H9 (cell line): ENCODE measurements around the gene ABHD12. TPM values are rescaled to one million over a fixed set of nuclear protein-coding genes. Genes with fewer than 3 reads are reported as not detected.

Source experiments
- DNase-seq: peaks from one replicate; pipeline ENCODE4 v3.0.0-alpha.2; 2017
- H2AFZ ChIP-seq: one replicate; pipeline ENCODE4 v1.6.1; 2013; ENCODE audit warnings: mild to moderate bottlenecking, low read length, control low read depth, moderate library complexity
- H2AK5ac ChIP-seq: 2 replicates; pipeline ENCODE4 v1.6.1; 2013; ENCODE audit warnings: low read length, control low read depth, mixed read lengths; ENCODE audit not compliant: insufficient read length
- H2BK120ac ChIP-seq: one replicate; pipeline ENCODE4 v1.6.1; 2013; ENCODE audit warnings: low read depth, mild to moderate bottlenecking, low read length, control low read depth, inconsistent platforms; ENCODE audit not compliant: poor library complexity, severe bottlenecking
- H2BK12ac ChIP-seq: 2 replicates; pipeline ENCODE4 v1.6.1; 2013; ENCODE audit warnings: low read length, control low read depth, mixed read lengths, low read depth; ENCODE audit not compliant: insufficient read length
- H2BK15ac ChIP-seq: 2 replicates; pipeline ENCODE4 v1.6.1; 2013; ENCODE audit warnings: low read depth, low read length, control low read depth
- H2BK20ac ChIP-seq: one replicate; pipeline ENCODE4 v1.6.1; 2013; ENCODE audit warnings: low read depth, mild to moderate bottlenecking, low read length, control low read depth, inconsistent platforms; ENCODE audit not compliant: poor library complexity, severe bottlenecking
- H2BK5ac ChIP-seq: 2 replicates; pipeline ENCODE4 v1.6.1; 2013; ENCODE audit warnings: low read length, control low read depth, mixed read lengths; ENCODE audit not compliant: insufficient read length
- H3K14ac ChIP-seq: 2 replicates; pipeline ENCODE4 v1.6.1; 2013; ENCODE audit warnings: low read length, control low read depth; ENCODE audit not compliant: insufficient read depth
- H3K18ac ChIP-seq: 2 replicates; pipeline ENCODE4 v1.6.1; 2013; ENCODE audit warnings: low read depth, mild to moderate bottlenecking, mixed read lengths, low read length, control low read depth; ENCODE audit not compliant: insufficient read length
- H3K23ac ChIP-seq: 2 replicates; pipeline ENCODE4 v1.6.1; 2013; ENCODE audit warnings: low read length, control low read depth, mixed read lengths, low read depth; ENCODE audit not compliant: insufficient read length
- H3K23me2 ChIP-seq: 2 replicates; pipeline ENCODE4 v1.6.1; 2013; ENCODE audit warnings: low read depth, mild to moderate bottlenecking, mixed read lengths, low read length, control low read depth; ENCODE audit not compliant: insufficient read length, poor library complexity, severe bottlenecking
- H3K27ac ChIP-seq: 2 replicates; pipeline ENCODE4 v1.5.1; 2013; ENCODE audit warnings: low read length, control low read depth, mixed read lengths, low read depth; ENCODE audit not compliant: insufficient read length
- H3K27me3 ChIP-seq: 2 replicates; pipeline ENCODE4 v1.6.1; 2013; ENCODE audit warnings: low read length, control low read depth, inconsistent platforms; ENCODE audit not compliant: insufficient read depth
- H3K4ac ChIP-seq: 2 replicates; pipeline ENCODE4 v1.6.1; 2013; ENCODE audit warnings: low read depth, mild to moderate bottlenecking, control low read depth, inconsistent platforms, low read length, moderate library complexity
- H3K4me1 ChIP-seq: 2 replicates; pipeline ENCODE4 v1.6.1; 2013; ENCODE audit warnings: low read length, control low read depth, inconsistent platforms; ENCODE audit not compliant: insufficient read depth
- H3K4me2 ChIP-seq: 2 replicates; pipeline ENCODE4 v1.6.1; 2013; ENCODE audit warnings: low read length, control low read depth, mixed read lengths; ENCODE audit not compliant: insufficient read length, insufficient read depth
- H3K56ac ChIP-seq: 2 replicates; pipeline ENCODE4 v1.6.1; 2013; ENCODE audit warnings: low read depth, mild to moderate bottlenecking, mixed read lengths, low read length, control low read depth; ENCODE audit not compliant: insufficient read length
- H3K79me1 ChIP-seq: 2 replicates; pipeline ENCODE4 v1.6.1; 2013; ENCODE audit warnings: low read depth, mild to moderate bottlenecking, moderate library complexity, low read length, control low read depth, inconsistent platforms; ENCODE audit not compliant: insufficient read depth, poor library complexity, severe bottlenecking
- H3K79me2 ChIP-seq: 2 replicates; pipeline ENCODE4 v1.6.1; 2013; ENCODE audit warnings: low read length, control low read depth, inconsistent platforms; ENCODE audit not compliant: insufficient read depth
- H3K9ac ChIP-seq: 2 replicates; pipeline ENCODE4 v1.6.1; 2013; ENCODE audit warnings: low read length, control low read depth, mixed read lengths; ENCODE audit not compliant: insufficient read length; ENCODE audit errors: extremely low read depth
- H3K9me3 ChIP-seq: one replicate; pipeline ENCODE4 v1.6.1; 2013; ENCODE audit warnings: low read depth, low read length, inconsistent platforms; ENCODE audit not compliant: control insufficient read depth
- H3T11ph ChIP-seq: one replicate; pipeline ENCODE4 v1.6.1; 2013; ENCODE audit warnings: mild to moderate bottlenecking, low read length, control low read depth, inconsistent platforms
- H4K20me1 ChIP-seq: one replicate; pipeline ENCODE4 v1.6.1; 2013; ENCODE audit not compliant: control insufficient read depth, insufficient read length, insufficient read depth
- H4K5ac ChIP-seq: 2 replicates; pipeline ENCODE4 v1.6.1; 2013; ENCODE audit warnings: low read depth, mild to moderate bottlenecking, mixed read lengths, low read length, control low read depth; ENCODE audit not compliant: insufficient read length
- H4K8ac ChIP-seq: replicated peaks from 2 replicates; pipeline ENCODE4 v1.6.1; 2013; ENCODE audit warnings: low read length, control low read depth, mixed read lengths, low read depth; ENCODE audit not compliant: insufficient read length
- H4K91ac ChIP-seq: 2 replicates; pipeline ENCODE4 v1.6.1; 2013; ENCODE audit warnings: low read depth, mild to moderate bottlenecking, moderate library complexity, mixed read lengths, low read length, control low read depth; ENCODE audit not compliant: insufficient read length
- H3K27ac Mint-ChIP-seq, 3 experiments: 2 replicates in 2 of 3; 3 replicates in 1 of 3; pipeline ENCODE4 v1.8.0; 2020 to 2021; ENCODE audit warnings: mixed read lengths in 3 of 3, mild to moderate bottlenecking in 1 of 3, moderate library complexity in 1 of 3
- H3K27me3 Mint-ChIP-seq: 2 replicates; pipeline ENCODE4 v1.8.0; 2021; ENCODE audit warnings: low read depth, mild to moderate bottlenecking, moderate library complexity, mixed read lengths
- H3K36me3 Mint-ChIP-seq, 3 experiments: 2 replicates in 2 of 3; 3 replicates in 1 of 3; pipeline ENCODE4 v1.8.0; 2020 to 2021; ENCODE audit warnings: low read depth in 3 of 3, mixed read lengths in 3 of 3; ENCODE audit not compliant: insufficient read depth in 1 of 3
- H3K4me1 Mint-ChIP-seq, 2 experiments: 2 replicates each; pipeline ENCODE4 v1.8.0; 2020; ENCODE audit warnings: mixed read lengths in 2 of 2
- H3K4me3 Mint-ChIP-seq, 2 experiments: 2 replicates in 1 of 2; 3 replicates in 1 of 2; pipeline ENCODE4 v1.8.0; 2020 to 2021; ENCODE audit warnings: mild to moderate bottlenecking in 2 of 2, mixed read lengths in 2 of 2, moderate library complexity in 1 of 2
- H3K9me3 Mint-ChIP-seq, 2 experiments: 2 replicates in 1 of 2; 3 replicates in 1 of 2; pipeline ENCODE4 v1.8.0; 2020; ENCODE audit warnings: mild to moderate bottlenecking in 2 of 2, mixed read lengths in 2 of 2, moderate library complexity in 1 of 2
- WGBS: extraction: QIAGEN DNeasy Blood & Tissue Kit; methylation state at CpG from one replicate; pipeline ENCODE4 v1.1.7; 2013; ENCODE audit warnings: missing lambda C conversion rate, low lambda C conversion rate, mixed read lengths; ENCODE audit not compliant: insufficient read length; ENCODE audit errors: extremely low coverage; 5-methylcytosine and 5-hydroxymethylcytosine counted together
- total RNA-seq: library from RNA; stranded (reverse); gene quantifications from 2 replicates; pipeline ENCODE4 v1.2.1, GENCODE V29; 2021
- TF ChIP-seq, protein P1 (sequence below): fragments of 200-600 bp; sonication (generic); conservative IDR thresholded peaks from 3 replicates; pipeline ENCODE4 v1.8.0; 2021; ENCODE audit warnings: antibody characterized with exemption, mild to moderate bottlenecking

Gene ABHD12
- total RNA-seq, 1 experiment from 2014 or later, result 54.4 TPM

- Histone ChIP-seq H3K18ac (no peak overlapping the region), H3K27ac (no peak overlapping the region), H3K4ac (no peak overlapping the region), H2BK20ac (no peak overlapping the region), H3K4me2 (no peak overlapping the region), H3K79me1 (no peaks in the 10 kb centered on the region), H3K14ac (no peak overlapping the region; the same call in 1 of the 2 replicates), H3K27me3 (no peaks in the 10 kb centered on the region), H4K91ac (no peak overlapping the region), H3K9me3 (no peaks in the 10 kb centered on the region), H2BK15ac (no peak overlapping the region), H2AFZ (no peak overlapping the region), H3K56ac (no peak overlapping the region), H2AK5ac (no peak overlapping the region), H4K8ac (no peak overlapping the region), H3K79me2 (no peaks in the 10 kb centered on the region), H3K9ac (no peak overlapping the region), H2BK12ac (no peak overlapping the region), H2BK120ac (no peak overlapping the region), H4K5ac (no peak overlapping the region), H3T11ph (no peak overlapping the region), H4K20me1 (no peaks in the 10 kb centered on the region), H3K23me2 (no peaks in the 10 kb centered on the region), H3K4me1 (no peaks in the 10 kb centered on the region; the same call in 1 of the 2 replicates), H2BK5ac (no peak overlapping the region), H3K23ac (no peak overlapping the region)
- H3K27me3 Mint-ChIP-seq, result no peaks in the 10 kb centered on the region; the same call in 1 of the 2 replicates
- no peak overlapping the region for H3K4me3 Mint-ChIP-seq
- H3K36me3 Mint-ChIP-seq, result peaks cover 0 to 35% (median 13%) of the 10 kb centered on the region in 3 experiments; a peak in 5 of 7 replicates
- no peak for DNase-seq
- peaks cover 17 to 21% of the 10 kb centered on the region in 2 experiments; a peak in 2 of 4 replicates for H3K4me1 Mint-ChIP-seq
- H3K9me3 Mint-ChIP-seq, result no peaks in the 10 kb centered on the region
- TF ChIP-seq, protein P1, sequence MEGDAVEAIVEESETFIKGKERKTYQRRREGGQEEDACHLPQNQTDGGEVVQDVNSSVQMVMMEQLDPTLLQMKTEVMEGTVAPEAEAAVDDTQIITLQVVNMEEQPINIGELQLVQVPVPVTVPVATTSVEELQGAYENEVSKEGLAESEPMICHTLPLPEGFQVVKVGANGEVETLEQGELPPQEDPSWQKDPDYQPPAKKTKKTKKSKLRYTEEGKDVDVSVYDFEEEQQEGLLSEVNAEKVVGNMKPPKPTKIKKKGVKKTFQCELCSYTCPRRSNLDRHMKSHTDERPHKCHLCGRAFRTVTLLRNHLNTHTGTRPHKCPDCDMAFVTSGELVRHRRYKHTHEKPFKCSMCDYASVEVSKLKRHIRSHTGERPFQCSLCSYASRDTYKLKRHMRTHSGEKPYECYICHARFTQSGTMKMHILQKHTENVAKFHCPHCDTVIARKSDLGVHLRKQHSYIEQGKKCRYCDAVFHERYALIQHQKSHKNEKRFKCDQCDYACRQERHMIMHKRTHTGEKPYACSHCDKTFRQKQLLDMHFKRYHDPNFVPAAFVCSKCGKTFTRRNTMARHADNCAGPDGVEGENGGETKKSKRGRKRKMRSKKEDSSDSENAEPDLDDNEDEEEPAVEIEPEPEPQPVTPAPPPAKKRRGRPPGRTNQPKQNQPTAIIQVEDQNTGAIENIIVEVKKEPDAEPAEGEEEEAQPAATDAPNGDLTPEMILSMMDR, result peak; percentile 52
- peak overlapping the region in 2 of 3 experiments; percentile 57 to 68; a peak in 2 of 7 replicates for H3K27ac Mint-ChIP-seq
- WGBS, result no CpG with 5 or more reads among the region's 24 CpGs
Measured at GRCh38 chr20:25296094-25297093, 94.2 kb downstream of the ABHD12 start.
